Endothelial cell (in vitro differentiated cells): Measurements from ENCODE around the gene SPG7. TPM values are rescaled to one million over a fixed set of nuclear protein-coding genes. Genes with fewer than 3 reads are reported as not detected.

Experiments
- DNase-seq: peaks from one replicate; pipeline ENCODE4 v3.0.0; 2021; ENCODE audit warnings: low spot score
- H3K27ac Mint-ChIP-seq: one replicate; pipeline ENCODE4 v1.8.0; 2021; ENCODE audit warnings: mixed read lengths, inconsistent platforms; ENCODE audit not compliant: unreplicated experiment
- H3K27me3 Mint-ChIP-seq: one replicate; pipeline ENCODE4 v1.8.0; 2021; ENCODE audit warnings: mild to moderate bottlenecking, moderate library complexity, mixed read lengths, inconsistent platforms; ENCODE audit not compliant: unreplicated experiment
- H3K36me3 Mint-ChIP-seq: one replicate; pipeline ENCODE4 v1.8.0; 2021; ENCODE audit warnings: mild to moderate bottlenecking, low read depth, mixed read lengths, inconsistent platforms; ENCODE audit not compliant: unreplicated experiment
- H3K4me1 Mint-ChIP-seq: one replicate; pipeline ENCODE4 v1.8.0; 2021; ENCODE audit warnings: mild to moderate bottlenecking, mixed read lengths, inconsistent platforms; ENCODE audit not compliant: unreplicated experiment
- H3K4me3 Mint-ChIP-seq: one replicate; pipeline ENCODE4 v1.8.0; 2021; ENCODE audit warnings: mild to moderate bottlenecking, mixed read lengths, inconsistent platforms; ENCODE audit not compliant: unreplicated experiment
- H3K9me3 Mint-ChIP-seq: one replicate; pipeline ENCODE4 v1.8.0; 2021; ENCODE audit warnings: mixed read lengths, inconsistent platforms; ENCODE audit not compliant: unreplicated experiment
- total RNA-seq: library from RNA; stranded (reverse); fragmentation: NEBNext Ultra II Directional; extraction: Animal tissue kit (Norgen Biotek cat#: 25700); gene quantifications from one replicate; pipeline ENCODE4 v1.2.1, GENCODE V29; 2021; ENCODE audit not compliant: unreplicated experiment
- TF ChIP-seq, protein P1 (sequence below): fragments of 200-600 bp; sonication (generic); IDR thresholded peaks from one replicate; pipeline ENCODE4 v1.5.0; 2021; ENCODE audit warnings: antibody characterized with exemption; ENCODE audit not compliant: unreplicated experiment

Gene SPG7
- total RNA-seq, 1 donor from 2014 or later, result 207 TPM

DNA sequence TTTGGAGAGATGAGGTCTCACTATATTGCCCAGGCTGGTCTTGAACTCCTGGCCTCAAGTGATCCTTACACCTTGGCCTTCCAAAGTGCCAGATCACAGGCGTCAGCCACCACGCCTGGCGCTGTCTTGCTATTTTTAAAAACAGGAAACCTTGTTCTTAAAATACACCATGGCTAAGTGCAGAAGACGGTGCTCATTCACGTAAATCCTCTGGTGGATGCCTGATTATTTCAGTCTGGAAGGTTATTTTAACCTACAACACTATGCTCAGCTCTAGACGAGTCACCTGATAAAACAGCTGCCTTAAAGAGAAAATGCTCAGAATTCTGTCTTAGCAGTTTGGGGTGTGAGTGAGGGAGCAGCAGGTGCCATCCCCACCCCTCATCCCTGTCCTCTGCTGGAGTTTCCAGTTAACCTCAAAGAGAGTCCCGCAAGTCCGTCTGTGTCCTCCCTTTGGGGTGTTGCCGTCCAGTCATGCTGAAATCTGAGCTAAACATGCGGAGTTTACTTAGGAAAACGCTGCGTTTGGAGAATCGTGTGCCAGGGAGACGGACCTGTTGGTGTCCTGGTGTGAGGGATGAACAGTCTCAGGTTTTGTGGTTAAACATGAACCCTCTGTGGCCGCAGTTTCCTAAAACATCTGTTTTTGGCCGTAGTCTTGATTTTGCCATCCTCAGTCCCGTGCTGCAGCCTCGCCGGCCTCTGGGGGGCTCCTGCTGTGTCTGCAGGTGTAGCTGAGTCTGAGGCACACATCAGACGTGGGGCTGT, 17.1 kb downstream of the SPG7 start:
- peaks cover 11% of the 10 kb centered on the region for H3K27me3 Mint-ChIP-seq
- H3K4me3 Mint-ChIP-seq, result peak overlapping the region; percentile 87
- no peak for DNase-seq
- H3K27ac Mint-ChIP-seq, result peak overlapping the region; percentile 98
- H3K4me1 Mint-ChIP-seq, result peaks cover 56% of the 10 kb centered on the region
- H3K36me3 Mint-ChIP-seq, result peaks cover 34% of the 10 kb centered on the region
- no peaks in the 10 kb centered on the region for H3K9me3 Mint-ChIP-seq
- TF ChIP-seq, protein P1, sequence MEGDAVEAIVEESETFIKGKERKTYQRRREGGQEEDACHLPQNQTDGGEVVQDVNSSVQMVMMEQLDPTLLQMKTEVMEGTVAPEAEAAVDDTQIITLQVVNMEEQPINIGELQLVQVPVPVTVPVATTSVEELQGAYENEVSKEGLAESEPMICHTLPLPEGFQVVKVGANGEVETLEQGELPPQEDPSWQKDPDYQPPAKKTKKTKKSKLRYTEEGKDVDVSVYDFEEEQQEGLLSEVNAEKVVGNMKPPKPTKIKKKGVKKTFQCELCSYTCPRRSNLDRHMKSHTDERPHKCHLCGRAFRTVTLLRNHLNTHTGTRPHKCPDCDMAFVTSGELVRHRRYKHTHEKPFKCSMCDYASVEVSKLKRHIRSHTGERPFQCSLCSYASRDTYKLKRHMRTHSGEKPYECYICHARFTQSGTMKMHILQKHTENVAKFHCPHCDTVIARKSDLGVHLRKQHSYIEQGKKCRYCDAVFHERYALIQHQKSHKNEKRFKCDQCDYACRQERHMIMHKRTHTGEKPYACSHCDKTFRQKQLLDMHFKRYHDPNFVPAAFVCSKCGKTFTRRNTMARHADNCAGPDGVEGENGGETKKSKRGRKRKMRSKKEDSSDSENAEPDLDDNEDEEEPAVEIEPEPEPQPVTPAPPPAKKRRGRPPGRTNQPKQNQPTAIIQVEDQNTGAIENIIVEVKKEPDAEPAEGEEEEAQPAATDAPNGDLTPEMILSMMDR, result no peak

GRCh38 chr16:89529097-89529496, 20.9 kb downstream of the SPG7 start:
- H3K36me3 Mint-ChIP-seq, result peaks cover 41% of the 10 kb centered on the region
- H3K4me1 Mint-ChIP-seq, result peaks cover 54% of the 10 kb centered on the region
- DNase-seq, result no peak
- peaks cover 14% of the 10 kb centered on the region for H3K27me3 Mint-ChIP-seq
- peak overlapping the region; percentile 76 for H3K27ac Mint-ChIP-seq
- H3K4me3 Mint-ChIP-seq, result peak overlapping the region; percentile 26
- H3K9me3 Mint-ChIP-seq, result no peaks in the 10 kb centered on the region
- TF ChIP-seq, protein P1, result no peak

DNA sequence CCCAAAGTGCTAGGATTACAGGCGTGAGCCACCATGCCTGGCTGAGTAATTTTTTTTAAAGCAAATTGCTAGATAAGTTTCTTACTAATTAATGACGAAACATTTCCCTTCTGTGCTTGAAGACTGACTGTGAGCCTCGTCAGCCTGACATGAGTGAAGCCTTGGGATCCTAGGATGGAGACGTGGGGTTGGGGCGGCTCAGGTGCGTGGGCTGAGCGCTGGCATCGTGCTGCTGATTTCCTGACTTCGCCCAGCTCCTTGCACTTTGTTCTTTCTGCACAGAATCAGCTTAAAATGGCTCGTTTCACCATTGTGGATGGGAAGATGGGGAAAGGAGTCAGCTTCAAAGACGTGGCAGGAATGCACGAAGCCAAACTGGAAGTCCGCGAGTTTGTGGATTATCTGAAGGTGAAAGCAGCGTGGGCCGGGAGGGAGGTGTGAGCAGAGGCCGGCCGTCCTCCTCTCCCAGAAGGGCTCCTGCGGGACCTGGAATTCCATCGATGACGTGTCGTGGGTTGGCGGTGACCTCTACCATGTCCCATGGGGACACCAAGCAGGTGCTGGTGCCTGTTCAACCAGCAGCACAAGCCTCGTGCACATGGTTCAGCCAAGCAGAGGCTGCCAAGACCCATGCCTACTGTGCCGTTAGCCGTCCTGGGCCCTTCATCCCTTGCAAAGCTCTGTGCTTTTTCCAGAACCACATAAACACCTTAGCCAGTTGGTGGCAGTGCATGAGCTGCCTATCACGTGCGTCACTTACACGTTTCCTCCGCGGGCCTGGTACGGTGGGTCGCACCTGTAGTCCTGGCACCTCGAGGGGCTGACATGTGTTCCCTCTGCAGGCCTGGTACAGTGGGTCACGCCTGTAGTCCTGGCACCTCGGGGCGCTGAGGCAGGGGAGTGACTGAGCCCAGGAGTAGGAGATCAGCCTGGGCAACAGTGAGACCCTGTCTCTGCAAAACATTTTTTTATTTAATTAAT, 22.5 kb downstream of the SPG7 start:
- H3K4me1 Mint-ChIP-seq, result peaks cover 54% of the 10 kb centered on the region
- no peak overlapping the region for H3K4me3 Mint-ChIP-seq
- H3K27ac Mint-ChIP-seq, result no peak overlapping the region
- H3K9me3 Mint-ChIP-seq, result no peaks in the 10 kb centered on the region
- H3K36me3 Mint-ChIP-seq, result peaks cover 49% of the 10 kb centered on the region
- TF ChIP-seq, protein P1, result no peak
- no peak for DNase-seq
- H3K27me3 Mint-ChIP-seq, result peaks cover 9% of the 10 kb centered on the region

DNA sequence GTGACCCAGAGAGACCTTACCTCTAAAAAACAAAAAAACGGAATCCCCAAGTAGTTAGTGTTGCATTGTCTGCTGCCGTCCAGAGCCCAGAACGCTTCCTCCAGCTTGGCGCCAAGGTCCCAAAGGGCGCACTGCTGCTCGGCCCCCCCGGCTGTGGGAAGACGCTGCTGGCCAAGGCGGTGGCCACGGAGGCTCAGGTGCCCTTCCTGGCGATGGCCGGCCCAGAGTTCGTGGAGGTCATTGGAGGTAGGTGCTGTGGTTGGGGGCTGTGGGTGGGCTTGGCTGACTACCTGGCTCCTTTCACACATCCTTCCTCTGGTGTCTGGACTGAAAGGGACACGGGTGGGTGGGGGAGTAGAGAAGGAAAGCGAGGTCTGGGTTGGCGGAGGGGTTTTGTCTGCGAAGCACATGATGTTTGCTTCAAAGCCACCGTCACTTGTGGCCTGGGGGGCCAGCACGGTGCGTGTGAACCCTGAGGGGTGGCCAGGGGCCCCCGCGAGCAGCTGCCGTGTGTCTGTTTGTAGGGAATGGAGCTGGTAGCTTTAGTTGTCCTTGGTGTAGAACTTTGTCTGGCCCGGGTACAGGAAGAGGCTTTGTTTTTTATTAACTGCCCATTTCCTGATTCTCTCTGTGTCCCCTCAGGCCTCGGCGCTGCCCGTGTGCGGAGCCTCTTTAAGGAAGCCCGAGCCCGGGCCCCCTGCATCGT, 23.8 kb downstream of the SPG7 start:
- peak overlapping the region; percentile 77 for H3K27ac Mint-ChIP-seq
- no peak for DNase-seq

More for the DNA sequence above, 23.8 kb downstream of the SPG7 start:
- peaks cover 45% of the 10 kb centered on the region for H3K4me1 Mint-ChIP-seq
- peak overlapping the region; percentile 68 for H3K4me3 Mint-ChIP-seq
- peaks cover 49% of the 10 kb centered on the region for H3K36me3 Mint-ChIP-seq
- TF ChIP-seq, protein P1, result no peak
- H3K9me3 Mint-ChIP-seq, result no peaks in the 10 kb centered on the region
- peaks cover 8% of the 10 kb centered on the region for H3K27me3 Mint-ChIP-seq
